Caco-2 (cell line): ENCODE results near the gene NUDT14. TPM values are rescaled to one million over a fixed set of nuclear protein-coding genes. Genes with fewer than 3 reads are reported as not detected.

Experiments used
- BruUV-seq: library from RNA; stranded (reverse); fragments of 400-500 nt; replicated peaks from 2 replicates; lab custom pipeline; 2021; lab: Mats Ljungman, UMichigan
- CTCF ChIA-PET: fragments of 300-600 bp; sonication (Branson Sonifier 250); formaldehyde crosslinking; loops from one replicate; lab custom pipeline; 2022; ENCODE audit warnings: antibody characterized with exemption; lab: Charles Lee
- POLR2A ChIA-PET: fragments of 300-600 bp; sonication (Branson Sonifier 250); formaldehyde crosslinking; loops from one replicate; lab custom pipeline; 2022; ENCODE audit warnings: antibody characterized with exemption; lab: Charles Lee
- DNase-seq, 2 experiments: peaks; one replicate each; pipeline versions ENCODE4 v3.0.0 to v3.0.0-alpha.2; 2020 to 2022
- H3K27me3 ChIP-seq: replicated peaks from 2 replicates; pipeline ENCODE4 v1.6.0; 2011; ENCODE audit warnings: low read length; ENCODE audit not compliant: control insufficient read depth, insufficient read depth
- H3K36me3 ChIP-seq: 2 replicates; pipeline ENCODE4 v1.5.1; 2011; ENCODE audit warnings: low read length; ENCODE audit not compliant: control insufficient read depth, insufficient read depth
- H3K4me1 ChIP-seq: fragments of 250-450 bp; sonication (Bioruptor Pico); 2 replicates; pipeline ENCODE4 v1.5.1; 2020; ENCODE audit warnings: mild to moderate bottlenecking
- H3K4me3 ChIP-seq: 2 replicates; pipeline ENCODE4 v1.5.1; 2011; ENCODE audit warnings: low read depth, mild to moderate bottlenecking, control low read depth, low read length
- H3K9me3 ChIP-seq: fragments of 250-450 bp; sonication (Bioruptor Pico); 2 replicates; pipeline ENCODE4 v1.5.1; 2020; ENCODE audit warnings: mild to moderate bottlenecking, moderate library complexity
- H3K27ac Mint-ChIP-seq: one replicate; pipeline ENCODE4 v1.8.0; 2022; ENCODE audit warnings: mixed read lengths; ENCODE audit not compliant: unreplicated experiment
- H3K27me3 Mint-ChIP-seq: one replicate; pipeline ENCODE4 v1.8.0; 2022; ENCODE audit warnings: mixed read lengths; ENCODE audit not compliant: insufficient read depth, unreplicated experiment
- H3K36me3 Mint-ChIP-seq: one replicate; pipeline ENCODE4 v1.8.0; 2022; ENCODE audit warnings: mild to moderate bottlenecking, mixed read lengths; ENCODE audit not compliant: insufficient read depth, unreplicated experiment
- H3K4me1 Mint-ChIP-seq: one replicate; pipeline ENCODE4 v1.8.0; 2022; ENCODE audit warnings: low read depth, mixed read lengths; ENCODE audit not compliant: unreplicated experiment
- H3K4me3 Mint-ChIP-seq: one replicate; pipeline ENCODE4 v1.8.0; 2022; ENCODE audit warnings: mild to moderate bottlenecking, moderate library complexity, mixed read lengths; ENCODE audit not compliant: unreplicated experiment
- H3K9me3 Mint-ChIP-seq: one replicate; pipeline ENCODE4 v1.8.0; 2022; ENCODE audit warnings: mixed read lengths; ENCODE audit not compliant: unreplicated experiment
- CTCF ChIP-seq, 2 experiments: fragments of 200-600 bp in 1 of 2; IDR thresholded peaks; 1 replicate in 1 of 2; 2 replicates in 1 of 2; pipeline versions ENCODE4 v1.5.1 to v1.8.0; 2011 to 2022; ENCODE audit warnings: antibody characterized with exemption in 1 of 2, control low read depth in 1 of 2, inconsistent platforms in 1 of 2, low read depth in 1 of 2, low read length in 1 of 2, mild to moderate bottlenecking in 1 of 2, moderate library complexity in 1 of 2; ENCODE audit not compliant: insufficient read depth in 1 of 2, severe bottlenecking in 1 of 2, unreplicated experiment in 1 of 2
- intact Hi-C: fragments of 100-400 bp; cut with micrococcal nuclease; formaldehyde crosslinking; loops from one replicate; pipeline ENCODE4 v1.10.0; 2022; ENCODE audit not compliant: unreplicated experiment
- total RNA-seq: library from RNA; stranded (reverse); gene quantifications from 2 replicates; pipeline ENCODE4 v1.2.3, GENCODE V29; 2022

The NUDT14 gene
- total RNA-seq, 1 experiment from 2014 or later: 63.4 TPM

- peaks cover 18% of the 10 kb centered on the region for H3K36me3 Mint-ChIP-seq
- CTCF ChIA-PET: interaction anchor here (0.6 kb wide), 1 partner anchor 19 kb away, joined by 4 read pairs; no protein-coding TSS in a partner anchor
- no TSS peak for BruUV-seq
- no peaks in the 10 kb centered on the region for H3K4me1 ChIP-seq
- peaks cover 1% of the 10 kb centered on the region; the same call in 1 of the 2 replicates for H3K36me3 ChIP-seq
- H3K4me3 Mint-ChIP-seq: no peak overlapping the region
- H3K27me3 ChIP-seq: no peaks in the 10 kb centered on the region
- H3K9me3 Mint-ChIP-seq: no peaks in the 10 kb centered on the region
- no peaks in the 10 kb centered on the region for H3K4me1 Mint-ChIP-seq
- DNase-seq: no peak
- H3K4me3 ChIP-seq: no peak overlapping the region
- no peaks in the 10 kb centered on the region for H3K9me3 ChIP-seq
- intact Hi-C loops: no loop called here
- no peaks in the 10 kb centered on the region for H3K27me3 Mint-ChIP-seq
- H3K27ac Mint-ChIP-seq: no peak overlapping the region
- TF ChIP-seq CTCF (IDR thresholded peaks at IDR 0.05; ENCODE audit: insufficient read depth in 1 of 2, low read depth in 1 of 2, low read length in 1 of 2, severe bottlenecking in 1 of 2, unreplicated experiment in 1 of 2): no peak
- POLR2A ChIA-PET: no interaction called here
These were observed 32.2 kb upstream of the NUDT14 start for GRCh38 chr14:105213361-105213760.

GRCh38 chr14:105212541-105213300 lies 31.6 kb upstream of the NUDT14 start:
- no peak for TF ChIP-seq CTCF (IDR thresholded peaks at IDR 0.05; ENCODE audit: insufficient read depth in 1 of 2, low read depth in 1 of 2, low read length in 1 of 2, severe bottlenecking in 1 of 2, unreplicated experiment in 1 of 2)
- Histone ChIP-seq H3K4me3 (no peak overlapping the region), H3K36me3 (peaks cover 1% of the 10 kb centered on the region; the same call in 1 of the 2 replicates), H3K27me3 (no peaks in the 10 kb centered on the region), H3K4me1 (no peaks in the 10 kb centered on the region), H3K9me3 (no peaks in the 10 kb centered on the region)
- DNase-seq: no peak
- ChIA-PET POLR2A (no interaction called here), CTCF (no interaction called here)
- Mint-ChIP-seq H3K27ac (peak overlapping the region; percentile 59), H3K4me1 (no peaks in the 10 kb centered on the region), H3K4me3 (no peak overlapping the region), H3K36me3 (peaks cover 15% of the 10 kb centered on the region), H3K27me3 (no peaks in the 10 kb centered on the region), H3K9me3 (no peaks in the 10 kb centered on the region)
- intact Hi-C loops: no loop called here
- BruUV-seq: no TSS peak

- peak overlapping the region; percentile 59 for H3K27ac Mint-ChIP-seq
- BruUV-seq: no TSS peak
- Histone ChIP-seq H3K4me3 (no peak overlapping the region), H3K4me1 (no peaks in the 10 kb centered on the region), H3K9me3 (no peaks in the 10 kb centered on the region), H3K36me3 (0 out of 2 replicates have a peak, but pooled peaks cover 1% of the 10 kb centered on the region), H3K27me3 (no peaks in the 10 kb centered on the region)
- intact Hi-C loops: no loop called here
- no peak overlapping the region for H3K4me3 Mint-ChIP-seq
- peaks cover 15% of the 10 kb centered on the region for H3K36me3 Mint-ChIP-seq
- TF ChIP-seq CTCF (IDR thresholded peaks at IDR 0.05; ENCODE audit: insufficient read depth in 1 of 2, low read depth in 1 of 2, low read length in 1 of 2, severe bottlenecking in 1 of 2, unreplicated experiment in 1 of 2): no peak
- no peaks in the 10 kb centered on the region for H3K27me3 Mint-ChIP-seq
- H3K9me3 Mint-ChIP-seq: no peaks in the 10 kb centered on the region
- POLR2A ChIA-PET: no interaction called here
- DNase-seq: no peak
- H3K4me1 Mint-ChIP-seq: no peaks in the 10 kb centered on the region
- CTCF ChIA-PET: no interaction called here
These were observed 30.6 kb upstream of the NUDT14 start for GRCh38 chr14:105211758-105212089.
